Mononuclear cell (primary cell): ENCODE data around the gene NXPE1. TPM values are rescaled to one million over a fixed set of nuclear protein-coding genes. Genes with fewer than 3 reads are reported as not detected.

Source experiments
- H3K27me3 ChIP-seq: 2 replicates; pipeline ENCODE4 v1.6.0; 2011; ENCODE audit warnings: low read length, control low read depth; ENCODE audit not compliant: insufficient read depth
- H3K4me1 ChIP-seq: 2 replicates; pipeline ENCODE4 v1.5.1; 2011; ENCODE audit warnings: mild to moderate bottlenecking, low read length, control low read depth; ENCODE audit not compliant: insufficient read depth
- H3K4me3 ChIP-seq: 2 replicates; pipeline ENCODE4 v1.5.1; 2011; ENCODE audit warnings: mild to moderate bottlenecking, low read length, moderate library complexity
- H3K9me3 ChIP-seq: 2 replicates; pipeline ENCODE4 v1.5.1; 2011; ENCODE audit warnings: low read depth, mild to moderate bottlenecking, control low read depth, low read length
- total RNA-seq: library from RNA; depleted of rRNA; stranded (reverse); fragments of >200 nt; gene quantifications from one replicate; pipeline ENCODE4 v1.2.3, GENCODE V29; 2012

The NXPE1 gene
- total RNA-seq, 1 donor = not detected

DNA sequence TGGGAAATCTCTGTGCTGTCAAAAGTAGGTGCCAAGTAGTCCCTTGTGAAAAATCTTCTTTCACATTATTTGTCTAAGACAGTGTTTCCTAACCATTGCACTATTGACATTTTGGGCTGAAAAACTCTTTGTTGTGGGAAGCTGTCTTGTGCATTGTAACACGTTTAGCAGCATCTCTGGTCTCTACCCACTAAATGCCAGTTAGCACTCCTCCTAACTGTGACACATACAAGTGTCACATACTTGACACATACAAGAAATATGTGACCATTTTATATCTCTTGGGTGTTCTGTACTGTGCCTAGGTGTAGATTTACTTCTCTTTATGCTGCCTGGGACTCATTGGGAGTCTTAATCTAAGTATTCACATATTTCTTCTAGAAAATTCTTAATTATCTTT lies 57.8 kb downstream of the NXPE1 start:
- no peaks in the 10 kb centered on the region for H3K4me1 ChIP-seq
- H3K9me3 ChIP-seq = no peaks in the 10 kb centered on the region
- H3K27me3 ChIP-seq = peaks cover 3% of the 10 kb centered on the region
- H3K4me3 ChIP-seq = no peak overlapping the region

DNA sequence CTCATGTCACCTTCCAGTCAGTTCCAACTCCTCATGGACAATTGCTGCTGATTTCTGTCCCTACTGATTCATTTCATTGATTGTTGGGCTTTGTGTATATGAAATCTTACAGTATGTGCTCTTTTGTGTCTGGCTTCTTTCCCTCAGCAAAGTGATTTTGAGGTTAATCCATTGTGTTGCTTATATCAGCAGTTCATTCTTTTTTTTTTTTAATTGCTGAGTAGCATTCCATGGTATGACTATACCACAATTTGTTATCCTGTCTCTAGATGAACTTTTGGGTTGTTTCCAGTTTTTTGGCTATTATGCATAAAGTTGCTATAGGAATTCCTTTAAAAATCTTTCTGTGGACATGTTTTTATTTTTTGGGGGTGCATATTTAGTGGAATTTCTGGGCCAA lies 59.9 kb downstream of the NXPE1 start:
- H3K9me3 ChIP-seq = no peaks in the 10 kb centered on the region
- peaks cover 3% of the 10 kb centered on the region for H3K27me3 ChIP-seq
- no peak overlapping the region for H3K4me3 ChIP-seq
- no peaks in the 10 kb centered on the region for H3K4me1 ChIP-seq

DNA sequence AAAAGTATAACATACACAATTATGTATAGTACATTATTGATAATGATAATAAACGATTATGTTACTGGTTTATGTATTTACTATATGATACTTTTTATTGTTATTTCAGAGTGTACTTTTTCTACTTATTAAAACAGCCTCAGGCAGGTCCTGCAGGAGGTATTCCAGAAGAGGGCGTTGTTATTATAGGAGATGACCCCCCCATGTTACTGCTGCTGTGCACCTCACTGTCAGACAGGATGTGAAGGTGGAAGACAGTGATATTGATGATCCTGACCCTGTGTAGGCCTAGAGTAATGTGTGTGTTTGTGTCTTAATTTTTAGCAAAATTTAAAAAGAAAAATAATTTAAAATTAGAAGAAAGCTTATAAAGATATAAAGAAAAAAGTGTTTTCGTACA lies 62.8 kb downstream of the NXPE1 start:
- Histone ChIP-seq H3K4me3 (no peak overlapping the region), H3K4me1 (no peaks in the 10 kb centered on the region), H3K27me3 (peaks cover 3% of the 10 kb centered on the region), H3K9me3 (no peaks in the 10 kb centered on the region)

DNA sequence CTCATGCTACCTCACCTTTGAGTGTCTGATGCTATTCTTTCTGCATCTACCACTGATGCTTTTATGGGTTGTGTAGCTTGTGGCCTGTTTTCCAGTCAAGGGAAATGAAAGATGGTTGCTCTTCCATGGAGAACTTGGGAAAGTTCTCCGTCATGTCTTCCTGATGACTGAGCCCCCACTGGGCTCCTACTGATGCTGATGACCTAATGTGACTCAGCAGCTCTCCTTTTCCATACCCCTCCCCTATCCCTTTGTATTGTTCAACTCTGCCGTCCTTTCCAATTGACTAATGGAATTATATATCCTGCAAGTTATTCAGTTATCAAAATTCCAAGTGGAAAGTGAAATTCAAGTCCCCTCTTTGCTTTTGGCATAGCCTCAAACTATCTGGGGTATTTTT lies 75.8 kb downstream of the NXPE1 start:
- Histone ChIP-seq H3K9me3 (no peaks in the 10 kb centered on the region), H3K27me3 (no peaks in the 10 kb centered on the region), H3K4me1 (no peaks in the 10 kb centered on the region)

DNA sequence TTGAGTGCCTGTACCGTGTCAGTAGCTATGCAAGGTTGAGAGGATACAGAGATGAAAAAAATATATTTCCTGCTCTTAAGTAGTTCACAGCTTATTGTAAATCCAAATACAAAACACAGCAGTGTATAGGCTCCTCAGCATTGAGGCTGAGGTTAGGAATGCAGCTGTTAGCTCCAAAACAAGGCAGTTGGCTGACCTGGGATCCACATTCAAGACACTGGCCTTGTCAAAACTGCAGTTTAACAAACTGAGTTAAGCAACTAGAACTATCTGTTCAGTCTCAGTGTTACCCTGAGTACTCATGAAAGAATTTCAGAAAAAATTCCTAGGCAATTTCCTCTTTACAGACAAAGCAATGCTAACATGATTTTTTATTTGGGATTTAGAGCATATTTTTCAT lies 77.6 kb downstream of the NXPE1 start:
- H3K9me3 ChIP-seq = no peaks in the 10 kb centered on the region
- H3K4me1 ChIP-seq = no peaks in the 10 kb centered on the region
- no peaks in the 10 kb centered on the region for H3K27me3 ChIP-seq
- H3K4me3 ChIP-seq = no peak overlapping the region

More for the DNA sequence above, 75.8 kb downstream of the NXPE1 start:
- no peak overlapping the region for H3K4me3 ChIP-seq

DNA sequence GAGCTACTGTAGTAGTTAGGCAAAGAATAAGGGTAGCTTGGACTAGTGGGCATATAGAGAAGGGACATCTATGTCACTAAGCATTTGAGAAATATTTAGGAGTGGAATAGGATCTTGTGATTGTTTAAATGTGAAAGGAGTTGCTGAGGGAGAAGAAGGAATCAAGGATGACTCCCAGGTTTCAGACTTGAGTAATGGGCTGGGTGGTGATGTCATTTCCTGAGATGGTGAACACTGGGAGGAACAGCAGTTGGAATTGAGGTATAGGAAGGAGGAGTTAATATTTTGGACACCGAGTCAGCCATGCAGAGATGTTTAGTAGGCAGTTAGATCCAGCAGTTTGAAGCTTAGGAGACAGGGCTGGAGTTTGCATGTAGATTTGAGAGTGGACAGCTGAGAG lies 80.3 kb downstream of the NXPE1 start:
- Histone ChIP-seq H3K4me3 (no peak overlapping the region), H3K4me1 (no peaks in the 10 kb centered on the region), H3K9me3 (no peaks in the 10 kb centered on the region), H3K27me3 (no peaks in the 10 kb centered on the region)

DNA sequence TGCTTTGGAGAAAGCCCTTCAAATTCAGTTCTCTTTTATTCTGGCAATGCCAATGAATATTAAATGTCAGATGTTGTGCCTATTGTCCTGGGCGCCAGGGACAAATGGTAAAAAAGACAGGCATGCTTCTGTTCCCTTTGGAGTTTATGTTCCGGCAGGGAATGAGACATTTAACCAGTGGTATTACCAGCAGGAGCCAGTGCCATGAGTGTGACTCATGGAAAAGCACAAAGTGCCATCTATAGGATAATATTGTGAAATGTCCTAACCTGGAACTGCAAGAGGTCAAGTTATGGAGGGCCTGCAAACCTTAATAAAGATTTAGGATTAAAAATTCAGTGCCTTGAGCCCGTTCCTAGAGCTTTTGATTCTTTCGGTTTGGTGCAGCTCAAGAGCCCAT lies 80.9 kb downstream of the NXPE1 start:
- Histone ChIP-seq H3K4me3 (no peak overlapping the region), H3K27me3 (no peaks in the 10 kb centered on the region), H3K9me3 (no peaks in the 10 kb centered on the region), H3K4me1 (no peaks in the 10 kb centered on the region)

DNA sequence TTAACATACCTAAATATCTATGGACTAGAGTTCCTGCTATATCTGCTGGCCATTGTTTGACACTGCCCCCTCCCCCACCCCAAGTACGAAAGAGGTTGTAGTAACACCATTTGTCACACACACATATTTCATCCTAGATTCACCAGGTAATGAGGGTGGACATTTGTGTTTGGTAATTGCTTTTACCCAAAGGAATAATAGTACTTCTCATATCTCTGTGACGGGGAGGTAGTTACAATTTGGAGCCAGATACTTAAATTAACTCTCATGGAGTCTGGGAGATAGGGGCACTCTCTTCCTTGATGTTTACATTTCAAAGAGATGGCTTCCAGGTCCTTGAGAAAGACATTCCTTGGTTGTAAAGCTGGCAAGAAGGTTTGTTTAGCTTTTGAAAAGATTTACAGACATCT lies 81.7 kb downstream of the NXPE1 start:
- H3K27me3 ChIP-seq = no peaks in the 10 kb centered on the region
- H3K4me1 ChIP-seq = no peaks in the 10 kb centered on the region
- H3K4me3 ChIP-seq = no peak overlapping the region
- no peaks in the 10 kb centered on the region for H3K9me3 ChIP-seq

DNA sequence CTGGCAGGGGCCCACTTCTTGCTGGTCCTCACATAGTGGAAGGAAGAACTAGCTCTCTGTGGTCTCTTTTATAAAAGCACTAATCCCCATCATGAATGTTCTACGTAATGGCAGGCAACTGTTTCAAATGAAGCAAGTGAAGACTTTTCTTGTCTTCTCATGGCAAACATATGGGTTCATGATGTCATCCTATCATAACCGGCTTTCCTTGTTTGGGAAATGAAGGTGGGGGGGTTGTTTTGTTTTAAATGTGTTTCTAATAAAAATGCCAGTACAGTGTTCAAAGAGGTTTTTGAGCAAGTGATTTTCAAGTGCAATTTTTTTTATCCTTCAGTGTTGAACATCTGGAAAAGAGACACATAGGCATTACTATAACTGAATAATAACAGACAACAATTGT lies 87.0 kb downstream of the NXPE1 start:
- H3K4me1 ChIP-seq = no peaks in the 10 kb centered on the region
- no peak overlapping the region for H3K4me3 ChIP-seq
- no peaks in the 10 kb centered on the region for H3K27me3 ChIP-seq
- H3K9me3 ChIP-seq = no peaks in the 10 kb centered on the region

Other genes starting within 250 kb of the NXPE1 start
- gene C11orf71, start 159.4 kb downstream of the NXPE1 start, total RNA-seq = 8.8 TPM
- gene RBM7, start 159.2 kb downstream of the NXPE1 start, total RNA-seq = 98.5 TPM
- gene REXO2, start 120.4 kb downstream of the NXPE1 start, total RNA-seq = 23.7 TPM
- not detected for gene NXPE4, start 35.9 kb upstream of the NXPE1 start, total RNA-seq
- not detected for gene NXPE2, start 118.6 kb upstream of the NXPE1 start, total RNA-seq